Myocyte (in vitro differentiated cells): ENCODE results near the gene TBC1D22B. TPM values are rescaled to one million over a fixed set of nuclear protein-coding genes. Genes with fewer than 3 reads are reported as not detected.

Source experiments
- DNase-seq: peaks from one replicate; pipeline ENCODE4 v3.0.0-alpha.2; 2012; ENCODE audit warnings: low read depth
- total RNA-seq: library from RNA; depleted of rRNA; stranded (reverse); fragments of >200 nt; gene quantifications from 2 replicates; pipeline ENCODE4 v1.2.3, GENCODE V29; 2014

Gene TBC1D22B
- total RNA-seq, 1 donor from 2014 or later = 8.4 TPM

GRCh38 chr6:37354526-37355384 lies 97.2 kb downstream of the TBC1D22B start:
- DNase-seq = peak; percentile 19

- no peak for DNase-seq
Measured at GRCh38 chr6:37357288-37357687, 99.7 kb downstream of the TBC1D22B start.

GRCh38 chr6:37357860-37358259 lies 100.3 kb downstream of the TBC1D22B start:
- DNase-seq = no peak

DNA sequence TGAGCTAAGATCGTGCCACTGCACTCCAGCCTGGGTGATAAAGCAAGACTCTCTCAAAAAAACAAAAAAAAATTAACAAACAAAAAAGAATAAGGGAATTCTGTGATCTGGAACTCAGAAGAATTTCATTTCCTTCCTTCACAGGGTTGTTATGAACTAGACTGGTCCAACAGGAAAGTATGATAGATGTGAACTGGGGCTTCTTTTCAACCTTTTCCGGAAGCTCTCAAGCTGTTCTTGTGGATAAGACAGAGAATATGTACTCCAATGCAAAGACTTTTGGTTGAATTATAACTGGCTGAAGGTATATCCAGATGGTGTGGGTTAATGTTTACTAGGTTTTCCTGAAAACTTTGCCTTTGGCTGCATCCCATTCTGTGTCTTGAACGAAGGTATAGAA lies 101.5 kb downstream of the TBC1D22B start:
- DNase-seq = no peak

DNA sequence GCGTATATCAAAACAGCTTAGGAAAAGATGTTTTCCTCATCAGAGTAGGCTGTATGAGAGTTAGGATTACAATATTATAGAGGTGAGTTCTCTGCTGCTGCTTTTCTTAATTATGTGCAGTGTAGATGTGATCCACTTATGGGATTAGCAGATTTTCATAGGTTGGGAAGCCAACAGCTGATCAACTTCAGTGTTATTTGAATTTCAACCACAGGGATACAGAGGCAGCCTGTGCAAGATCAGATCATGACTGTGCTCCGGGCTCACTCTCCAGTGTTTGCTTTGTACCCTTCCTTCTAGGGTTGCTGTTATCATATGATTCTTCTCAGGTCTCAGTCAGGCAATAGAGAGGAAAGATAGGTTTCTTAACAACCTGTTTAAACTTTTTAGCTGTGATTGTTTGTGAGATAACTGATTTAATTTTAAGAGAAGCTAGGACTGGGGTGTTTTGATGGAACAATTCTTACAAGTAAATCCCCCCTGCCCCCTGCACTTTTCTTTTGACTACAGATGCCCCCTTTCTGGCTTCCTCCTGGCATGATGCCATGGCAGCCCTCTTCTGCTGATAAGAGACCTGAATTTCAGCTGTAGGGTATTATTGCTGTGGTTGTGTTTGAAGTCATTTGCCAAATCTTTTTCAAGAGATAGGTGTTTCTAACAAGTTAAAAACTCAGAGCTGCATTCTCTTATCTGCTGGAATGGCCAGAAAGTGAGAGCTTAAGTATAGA lies 104.7 kb downstream of the TBC1D22B start:
- no peak for DNase-seq

DNA sequence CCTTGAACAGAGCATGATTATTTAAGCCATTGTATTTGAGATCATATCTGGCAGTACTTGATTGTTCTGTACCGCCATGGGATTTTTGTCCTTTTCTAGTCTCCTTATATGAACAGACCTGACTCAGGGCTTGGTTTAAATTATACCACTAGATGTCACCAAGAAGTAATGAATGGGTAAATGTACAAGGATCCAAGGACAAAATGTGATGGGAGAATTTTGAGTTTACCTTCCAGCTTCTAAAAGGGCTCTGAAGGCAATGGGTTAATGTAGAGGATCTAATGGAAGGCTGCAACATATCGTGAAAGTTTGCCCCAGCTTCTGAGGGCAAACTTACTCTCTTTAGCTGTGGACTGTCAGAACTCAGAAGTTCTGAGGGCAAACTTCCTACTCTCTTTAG lies 108.2 kb downstream of the TBC1D22B start:
- peak; percentile 39 for DNase-seq

DNA sequence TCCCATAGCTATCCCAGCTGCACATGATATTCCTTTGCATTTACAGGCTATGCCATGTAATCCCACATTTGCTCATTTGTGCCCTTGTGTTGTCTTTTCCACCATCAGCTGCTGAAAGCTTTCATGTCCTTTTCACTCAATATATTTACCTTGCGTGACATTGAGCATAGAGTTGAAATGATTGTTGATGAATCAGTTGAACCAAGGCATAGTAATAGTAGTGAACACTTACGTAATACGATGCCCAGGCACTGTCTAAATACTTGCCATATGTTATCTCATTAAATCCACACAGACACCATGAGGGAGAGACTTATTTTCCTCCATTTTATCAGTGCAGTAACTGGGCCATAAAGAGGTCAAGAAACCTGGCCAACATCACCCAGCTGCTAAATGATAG lies 109.3 kb downstream of the TBC1D22B start:
- DNase-seq = no peak

GRCh38 chr6:37368961-37369320 lies 111.4 kb downstream of the TBC1D22B start:
- DNase-seq = no peak

DNA sequence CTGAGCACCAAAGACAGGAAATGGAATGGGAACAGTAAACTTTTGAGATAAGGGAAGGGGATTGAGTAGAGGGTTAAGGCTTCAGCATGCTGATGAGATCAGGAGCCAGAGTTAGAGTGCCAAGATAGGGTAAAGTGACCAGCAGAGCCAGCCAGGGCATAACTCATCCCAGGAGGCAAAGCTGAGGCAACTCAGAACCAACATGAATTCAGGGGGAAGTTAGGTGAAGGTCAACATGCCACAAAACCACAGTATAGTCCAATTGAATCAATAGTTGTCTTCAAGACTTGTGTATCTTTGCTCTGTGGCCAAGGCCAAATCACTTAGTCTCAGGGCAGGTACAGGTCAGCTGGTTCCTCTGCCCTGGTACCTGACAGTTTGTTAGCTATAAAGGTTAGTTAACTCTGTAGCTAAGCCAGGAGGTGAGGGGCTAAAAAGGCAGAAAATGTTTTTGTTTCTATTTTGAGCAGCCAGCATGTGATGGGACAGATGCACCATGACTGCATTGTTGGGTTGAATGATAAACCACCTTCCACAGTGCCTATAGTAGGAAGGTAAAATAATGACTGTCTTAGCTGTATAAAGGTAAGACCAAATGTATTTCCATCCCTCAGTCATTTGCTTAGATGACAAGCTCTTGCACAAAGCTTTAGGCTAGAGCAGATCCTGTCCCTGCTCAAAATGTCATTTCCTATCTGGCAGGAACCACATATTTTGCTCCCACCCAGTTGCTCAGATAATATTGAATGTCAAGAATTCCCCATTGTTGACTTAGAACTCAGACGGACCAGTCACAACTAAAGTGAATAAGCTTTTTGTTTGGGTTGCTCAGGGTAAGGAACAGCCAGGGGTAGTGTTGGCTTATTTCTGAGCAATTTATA lies 112.0 kb downstream of the TBC1D22B start:
- DNase-seq = peak; percentile 40

DNA sequence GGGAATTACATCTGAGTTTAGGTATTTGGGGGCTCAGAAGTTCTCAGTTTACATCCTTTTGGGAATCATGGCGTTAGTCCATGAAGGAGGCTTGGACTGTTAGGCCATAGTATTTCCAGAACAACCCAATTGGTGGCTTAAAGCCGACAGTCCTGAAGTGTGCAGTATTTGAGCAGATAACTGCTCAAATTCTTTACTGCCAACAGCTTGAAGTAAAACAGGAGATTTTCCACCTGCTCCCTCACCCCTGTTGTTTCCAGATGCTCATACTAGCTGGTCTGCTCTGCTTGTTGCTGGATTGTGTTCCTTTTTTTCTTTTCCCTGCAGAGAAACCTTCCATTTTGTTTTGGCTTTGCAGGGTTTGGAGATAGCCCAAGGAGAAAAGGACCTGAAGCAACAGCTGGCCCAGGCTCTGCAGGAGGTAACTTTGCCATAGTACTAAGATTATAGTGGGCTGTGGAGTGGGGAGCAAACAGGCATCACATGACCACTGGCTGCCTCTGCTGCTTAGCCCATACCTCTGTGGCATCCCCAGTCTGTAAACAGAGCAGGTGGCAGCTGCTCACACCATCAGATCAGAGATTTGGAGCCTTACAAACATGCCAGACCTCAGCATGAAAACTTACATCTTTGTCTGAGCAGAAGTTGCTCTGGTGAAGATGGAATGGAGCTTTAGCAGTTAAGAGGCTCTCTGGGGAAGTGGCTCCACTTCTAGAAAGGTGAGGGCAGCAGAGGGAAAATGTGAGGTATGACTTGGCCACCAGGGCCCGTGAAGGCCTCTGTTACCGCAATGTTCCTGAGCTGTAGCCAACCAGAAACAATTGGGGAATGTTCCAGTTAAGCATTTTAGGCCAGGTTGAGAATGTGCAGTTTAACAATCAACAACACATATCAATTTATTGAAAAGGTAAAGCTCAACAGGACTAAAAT lies 113.8 kb downstream of the TBC1D22B start:
- peak; percentile 52 for DNase-seq

- DNase-seq = no peak
Measured at GRCh38 chr6:37372116-37372515, 114.5 kb downstream of the TBC1D22B start.

DNA sequence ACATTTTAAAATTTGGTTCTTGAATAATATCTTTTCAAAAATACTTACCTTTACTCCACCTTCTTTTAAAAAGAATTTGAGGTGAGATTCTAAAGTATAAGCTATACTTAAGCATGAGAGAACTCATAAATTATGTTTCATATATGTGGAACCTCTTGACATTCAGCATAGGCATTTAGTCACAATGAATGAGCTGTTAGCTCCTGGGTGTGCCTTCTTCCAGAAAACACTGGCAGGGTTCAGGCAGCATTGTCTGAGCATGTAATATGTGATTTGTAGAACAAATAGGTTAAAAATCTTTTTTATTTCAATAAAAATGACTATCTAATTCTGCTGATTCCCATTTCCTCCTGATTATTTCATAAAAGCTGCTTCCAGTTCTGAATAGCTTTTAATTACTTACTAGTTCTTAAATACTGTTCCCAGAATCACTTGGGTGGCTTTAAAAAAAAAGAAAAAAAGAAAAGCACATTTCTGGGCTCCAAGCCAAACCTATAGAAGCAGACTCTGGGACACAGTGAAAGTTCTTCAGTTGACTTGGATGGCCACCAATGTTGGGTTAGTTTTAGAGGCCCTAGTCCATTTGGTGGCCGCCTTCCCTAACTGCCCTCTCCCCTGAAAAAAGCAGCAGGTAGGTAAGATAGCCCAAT lies 116.4 kb downstream of the TBC1D22B start:
- no peak for DNase-seq

GRCh38 chr6:37375376-37375775 lies 117.8 kb downstream of the TBC1D22B start:
- DNase-seq = no peak

DNA sequence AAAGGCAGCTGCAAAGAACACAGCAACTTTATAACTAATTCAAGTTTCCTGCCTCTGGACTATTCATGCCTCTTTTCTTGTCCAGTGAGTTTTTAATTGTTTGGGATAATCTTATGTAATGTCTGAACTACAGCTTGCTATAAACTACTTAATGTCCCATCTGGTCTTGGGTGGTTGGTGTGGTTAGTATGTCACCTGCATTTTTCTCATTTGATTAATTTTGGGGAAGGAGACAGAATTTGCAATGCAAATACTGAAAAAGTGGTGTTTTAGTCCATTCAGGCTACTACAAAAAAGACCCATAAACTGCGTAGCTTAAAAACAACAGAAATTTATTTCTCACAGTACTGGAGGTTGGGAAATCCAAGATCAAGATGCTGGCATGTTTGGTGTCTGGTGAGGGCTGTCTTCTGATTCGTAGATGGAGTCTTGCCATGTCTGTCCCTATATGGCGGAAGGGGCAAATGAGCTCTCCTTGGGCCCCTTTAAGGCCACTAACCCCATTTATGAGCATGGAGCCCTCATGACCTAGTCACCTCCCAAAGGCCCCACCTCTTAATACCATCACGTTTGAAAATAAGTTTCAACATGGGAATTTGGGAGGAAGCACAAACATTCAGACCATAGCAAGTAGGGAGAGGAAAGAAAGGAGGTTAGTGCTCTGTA lies 118.6 kb downstream of the TBC1D22B start:
- DNase-seq = no peak

- DNase-seq = peak; percentile 64
Measured at GRCh38 chr6:37381579-37381978, 124.0 kb downstream of the TBC1D22B start.
